Measurements from ENCODE around the gene ZNF773. TPM values are rescaled to one million over a fixed set of nuclear protein-coding genes. Genes with fewer than 3 reads are reported as not detected.
"Not testable (repeated sequence)": the region's sequence is repeated elsewhere in the genome, so short reads cannot be mapped to it uniquely, and the experiment has no call there.

ZNF773 gene
- total RNA-seq = 20.8 and 39.8 TPM in 2 replicates
- 6.8 and 9.4 TPM in 2 replicates for polyA plus RNA-seq
- polyA plus RNA-seq (2012) = 4.5 and 5.0 TPM in 2 replicates
- polyA minus RNA-seq (ENCODE audit: low replicate concordance) = 1.6 and 1.8 TPM in 2 replicates

DNA sequence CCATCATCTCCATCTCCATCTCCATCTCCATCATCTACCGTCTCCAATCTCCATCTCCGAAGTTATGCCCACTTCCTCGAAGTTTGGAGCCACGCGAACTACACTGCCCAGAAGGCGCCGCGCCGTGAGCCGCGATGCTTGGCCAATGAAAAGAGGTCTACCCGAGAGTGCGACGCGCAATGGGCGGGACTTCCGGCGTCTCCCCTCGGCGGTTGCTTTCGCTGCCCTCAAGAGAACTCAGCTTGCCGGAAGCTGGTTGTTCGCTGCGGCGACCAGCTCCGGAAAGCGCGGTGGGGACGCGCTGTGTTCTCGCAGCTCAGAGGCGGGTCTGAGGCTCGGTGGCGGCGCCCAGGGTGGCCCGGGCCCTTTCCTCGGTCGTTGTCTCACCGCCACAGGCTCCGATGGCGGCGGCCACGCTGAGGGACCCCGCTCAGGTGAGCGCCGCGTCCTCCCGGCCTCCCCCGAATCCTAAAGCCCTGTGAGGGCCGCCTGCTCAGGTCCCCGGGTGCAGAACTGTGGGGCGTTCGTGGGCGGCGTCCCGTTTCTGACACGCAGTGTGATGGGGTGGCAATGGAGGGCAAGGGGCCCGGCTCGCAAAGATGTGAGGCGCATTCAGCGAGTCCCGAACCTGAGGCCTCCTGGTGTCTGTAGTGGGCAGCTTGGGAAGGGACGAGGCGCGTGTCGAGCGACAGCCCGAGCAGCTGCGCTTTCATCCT lies at the start of gene ZNF773:
ZNF773 (plus strand) TSS at position 259 of the 716 bp plus-strand sequence; CDS start at position 402, 143 bp downstream.
- not testable (repeated sequence) for H3K9me3 ChIP-seq (ENCODE audit: control insufficient read depth, insufficient read depth, low read depth, low read length); H4K20me1 ChIP-seq (ENCODE audit: control insufficient read depth, extremely low read depth, insufficient read depth, low read length); H3K27me3 ChIP-seq (ENCODE audit: control insufficient read depth, insufficient read depth, low read length); H3K36me3 ChIP-seq (ENCODE audit: control insufficient read depth, insufficient read depth, low read length); H3K4me1 ChIP-seq (ENCODE audit: control insufficient read depth, extremely low read depth, insufficient read depth, low read length)
- peaks cover 22% of the 10 kb centered on the region for H3K79me2 ChIP-seq (ENCODE audit: control insufficient read depth, insufficient read depth, low read length)
- H3K9ac ChIP-seq (ENCODE audit: insufficient read depth, low read length) = peak within 1 kb of the TSS; percentile 88
- H3K4me2 ChIP-seq (ENCODE audit: extremely low read depth, insufficient read depth, low read length) = peak within 1 kb of the TSS; percentile 72
- peak within 1 kb of the TSS; percentile 71 for H2AFZ ChIP-seq (ENCODE audit: low read length)
- peak within 1 kb of the TSS; percentile 61 to 78 (median 64) for H3K4me3 ChIP-seq (replicated peaks in 1 of 4; ENCODE audit: control extremely low read depth in 1 of 4, insufficient read depth in 1 of 4, low read depth in 3 of 4, low read length in 4 of 4)
- H3K27ac ChIP-seq (ENCODE audit: insufficient read depth, low read length) = peak within 1 kb of the TSS; percentile 78
- DNase-seq (ENCODE audit: low read depth in 2 of 2) = peak; percentile 96 to 97

DNA sequence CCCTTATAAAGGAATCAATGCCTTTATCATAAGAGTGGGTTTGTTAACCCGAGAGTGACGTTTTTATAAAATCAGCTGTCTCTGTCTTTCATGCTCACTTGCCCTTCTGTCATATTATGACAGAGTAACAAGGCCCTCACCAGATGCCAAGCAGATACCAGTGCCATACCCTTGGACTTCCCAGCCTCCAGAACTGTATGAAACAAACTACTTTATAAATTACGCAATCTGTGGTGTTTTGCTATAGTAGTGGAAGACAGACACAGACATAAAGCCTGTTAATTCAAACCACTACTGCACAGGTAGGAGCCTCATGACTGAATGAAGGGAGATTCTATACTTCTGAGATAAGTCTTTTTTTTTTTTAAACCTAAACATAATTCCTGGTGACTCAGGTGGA lies 47.4 kb upstream of the ZNF773 start:
- Histone ChIP-seq H3K4me1 (ENCODE audit: control insufficient read depth, extremely low read depth, insufficient read depth, low read length) (no peaks in the 10 kb centered on the region), H3K4me2 (ENCODE audit: extremely low read depth, insufficient read depth, low read length) (no peak overlapping the region), H3K36me3 (ENCODE audit: control insufficient read depth, insufficient read depth, low read length) (no peaks in the 10 kb centered on the region), H4K20me1 (ENCODE audit: control insufficient read depth, extremely low read depth, insufficient read depth, low read length) (no peaks in the 10 kb centered on the region), H3K79me2 (ENCODE audit: control insufficient read depth, insufficient read depth, low read length) (no peaks in the 10 kb centered on the region), H3K4me3 (replicated peaks in 1 of 4; ENCODE audit: control extremely low read depth in 1 of 4, insufficient read depth in 1 of 4, low read depth in 3 of 4, low read length in 4 of 4) (no peak overlapping the region), H2AFZ (ENCODE audit: low read length) (no peak overlapping the region), H3K9ac (ENCODE audit: insufficient read depth, low read length) (no peak overlapping the region), H3K27ac (ENCODE audit: insufficient read depth, low read length) (no peak overlapping the region), H3K27me3 (ENCODE audit: control insufficient read depth, insufficient read depth, low read length) (no peaks in the 10 kb centered on the region), H3K9me3 (ENCODE audit: control insufficient read depth, insufficient read depth, low read depth, low read length) (no peaks in the 10 kb centered on the region)
- no peak for DNase-seq (ENCODE audit: low read depth in 2 of 2)
- TF ChIP-seq EZH2 (IDR thresholded peaks at IDR 0.05; ENCODE audit: low read length, missing control alignments) = no peak
- TF ChIP-seq, protein P1, sequence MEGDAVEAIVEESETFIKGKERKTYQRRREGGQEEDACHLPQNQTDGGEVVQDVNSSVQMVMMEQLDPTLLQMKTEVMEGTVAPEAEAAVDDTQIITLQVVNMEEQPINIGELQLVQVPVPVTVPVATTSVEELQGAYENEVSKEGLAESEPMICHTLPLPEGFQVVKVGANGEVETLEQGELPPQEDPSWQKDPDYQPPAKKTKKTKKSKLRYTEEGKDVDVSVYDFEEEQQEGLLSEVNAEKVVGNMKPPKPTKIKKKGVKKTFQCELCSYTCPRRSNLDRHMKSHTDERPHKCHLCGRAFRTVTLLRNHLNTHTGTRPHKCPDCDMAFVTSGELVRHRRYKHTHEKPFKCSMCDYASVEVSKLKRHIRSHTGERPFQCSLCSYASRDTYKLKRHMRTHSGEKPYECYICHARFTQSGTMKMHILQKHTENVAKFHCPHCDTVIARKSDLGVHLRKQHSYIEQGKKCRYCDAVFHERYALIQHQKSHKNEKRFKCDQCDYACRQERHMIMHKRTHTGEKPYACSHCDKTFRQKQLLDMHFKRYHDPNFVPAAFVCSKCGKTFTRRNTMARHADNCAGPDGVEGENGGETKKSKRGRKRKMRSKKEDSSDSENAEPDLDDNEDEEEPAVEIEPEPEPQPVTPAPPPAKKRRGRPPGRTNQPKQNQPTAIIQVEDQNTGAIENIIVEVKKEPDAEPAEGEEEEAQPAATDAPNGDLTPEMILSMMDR (conservative IDR thresholded peaks at IDR 0.05 in 1 of 2, IDR thresholded peaks at IDR 0.05 in 1 of 2; ENCODE audit: low read depth in 1 of 2, low read length in 2 of 2) = no peak

DNA sequence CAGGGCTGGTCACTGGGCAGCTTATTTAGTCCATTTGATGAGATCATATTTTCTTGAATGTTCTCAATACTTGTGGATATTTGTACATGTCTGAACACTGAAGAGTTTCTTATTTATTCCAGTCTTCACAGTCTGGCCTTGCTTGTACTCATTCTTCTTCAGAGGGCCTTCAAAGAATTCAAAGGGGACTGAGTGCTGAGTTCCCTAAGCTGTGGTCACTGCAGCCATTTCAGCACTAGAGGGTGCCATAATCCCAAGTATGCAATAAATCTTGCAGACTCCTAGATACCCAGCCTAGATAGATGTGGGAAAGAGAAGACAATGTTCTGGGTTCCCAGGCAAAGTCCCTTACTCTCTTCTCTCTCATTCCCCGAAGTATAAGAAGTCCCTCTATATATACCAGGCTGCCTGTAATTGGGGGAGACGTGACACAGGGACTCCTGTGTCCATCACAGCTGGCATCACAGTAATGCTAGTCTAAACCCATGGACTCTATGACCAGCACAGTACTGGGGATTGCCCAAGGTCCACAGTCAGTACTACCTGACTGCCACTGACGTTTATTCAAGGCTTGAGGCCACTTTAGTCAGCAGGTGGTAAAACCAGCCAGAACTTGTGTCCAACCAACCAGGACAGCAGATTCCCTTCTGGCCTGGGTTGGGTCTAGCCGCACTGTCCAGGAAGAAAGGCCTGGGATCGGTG lies 33.9 kb upstream of the ZNF773 start:
- Histone ChIP-seq H3K36me3 (ENCODE audit: control insufficient read depth, insufficient read depth, low read length) (no peaks in the 10 kb centered on the region), H2AFZ (ENCODE audit: low read length) (no peak overlapping the region), H3K79me2 (ENCODE audit: control insufficient read depth, insufficient read depth, low read length) (no peaks in the 10 kb centered on the region), H3K27ac (ENCODE audit: insufficient read depth, low read length) (no peak overlapping the region), H3K9ac (ENCODE audit: insufficient read depth, low read length) (no peak overlapping the region), H4K20me1 (ENCODE audit: control insufficient read depth, extremely low read depth, insufficient read depth, low read length) (no peaks in the 10 kb centered on the region), H3K4me2 (ENCODE audit: extremely low read depth, insufficient read depth, low read length) (no peak overlapping the region), H3K9me3 (ENCODE audit: control insufficient read depth, insufficient read depth, low read depth, low read length) (no peaks in the 10 kb centered on the region), H3K4me1 (ENCODE audit: control insufficient read depth, extremely low read depth, insufficient read depth, low read length) (no peaks in the 10 kb centered on the region), H3K4me3 (replicated peaks in 1 of 4; ENCODE audit: control extremely low read depth in 1 of 4, insufficient read depth in 1 of 4, low read depth in 3 of 4, low read length in 4 of 4) (no peak overlapping the region), H3K27me3 (ENCODE audit: control insufficient read depth, insufficient read depth, low read length) (no peaks in the 10 kb centered on the region)
- peak in 1 of 2 donors; percentile 33 for DNase-seq (ENCODE audit: low read depth in 2 of 2)
- TF ChIP-seq, protein P1 (conservative IDR thresholded peaks at IDR 0.05 in 1 of 2, IDR thresholded peaks at IDR 0.05 in 1 of 2; ENCODE audit: low read depth in 1 of 2, low read length in 2 of 2) = peak in 1 of 2 donors; percentile 39
- no peak for TF ChIP-seq EZH2 (IDR thresholded peaks at IDR 0.05; ENCODE audit: low read length, missing control alignments)

All from fibroblast of lung (primary cell).